GM19455 (cell line): ENCODE measurements around the gene CDC42EP5.
"Not testable (repeated sequence)": the region's sequence is repeated elsewhere in the genome, so short reads cannot be mapped to it uniquely, and the experiment has no call there.

Experiments used
- ATAC-seq: cut with Tn5 transposase; IDR thresholded peaks from one replicate; pipeline ENCODE4 v1.9.1; 2021; ENCODE audit not compliant: unreplicated experiment

The CDC42EP5 gene, protein sequence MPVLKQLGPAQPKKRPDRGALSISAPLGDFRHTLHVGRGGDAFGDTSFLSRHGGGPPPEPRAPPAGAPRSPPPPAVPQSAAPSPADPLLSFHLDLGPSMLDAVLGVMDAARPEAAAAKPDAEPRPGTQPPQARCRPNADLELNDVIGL

DNA sequence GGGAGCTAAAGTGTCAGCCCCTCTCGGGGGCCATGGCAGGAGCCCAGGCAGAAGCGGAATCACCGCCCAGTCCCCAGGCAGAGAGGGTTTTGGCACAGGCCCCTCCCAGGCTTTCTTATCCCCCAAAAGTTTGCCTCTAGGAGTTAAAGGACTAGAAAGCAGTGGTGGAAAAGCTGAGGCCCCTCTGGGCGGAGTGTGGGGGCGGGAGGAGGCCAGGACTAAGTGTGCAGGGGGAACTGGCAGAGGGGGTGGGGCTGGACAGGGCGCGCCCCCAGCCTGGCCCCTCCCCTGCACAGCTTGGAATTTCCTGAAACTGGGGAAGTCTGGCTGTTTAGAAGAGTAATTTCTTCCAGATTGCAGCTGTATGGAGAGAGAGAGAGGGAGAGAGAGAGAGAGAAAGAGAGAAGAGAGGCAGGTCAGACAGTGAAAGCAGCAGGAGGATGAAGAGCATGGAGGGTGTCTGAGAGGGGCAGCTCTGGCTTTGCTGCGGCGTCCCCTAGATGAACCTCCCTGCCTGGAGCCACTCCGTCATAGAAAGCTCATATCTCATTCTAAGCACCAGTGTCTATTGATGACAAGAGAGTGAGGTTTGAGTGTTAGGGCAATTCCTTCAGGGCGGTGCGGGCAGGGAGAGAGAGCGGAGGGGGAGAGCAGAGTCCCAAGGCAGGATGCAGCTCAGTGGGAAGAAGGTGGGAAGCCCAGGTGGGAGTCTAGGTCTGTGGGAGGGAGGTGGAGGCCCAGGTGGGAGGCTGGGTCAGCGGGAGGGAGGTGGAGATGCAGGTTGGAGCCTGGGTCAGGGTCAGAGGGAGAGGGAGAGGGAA is at the start of gene CDC42EP5:
CDC42EP5 (minus strand) TSS at position 226 of the 821 bp plus-strand sequence. CDS start 7,749 bp downstream, outside the sequence.
- ATAC-seq, result no peak

DNA sequence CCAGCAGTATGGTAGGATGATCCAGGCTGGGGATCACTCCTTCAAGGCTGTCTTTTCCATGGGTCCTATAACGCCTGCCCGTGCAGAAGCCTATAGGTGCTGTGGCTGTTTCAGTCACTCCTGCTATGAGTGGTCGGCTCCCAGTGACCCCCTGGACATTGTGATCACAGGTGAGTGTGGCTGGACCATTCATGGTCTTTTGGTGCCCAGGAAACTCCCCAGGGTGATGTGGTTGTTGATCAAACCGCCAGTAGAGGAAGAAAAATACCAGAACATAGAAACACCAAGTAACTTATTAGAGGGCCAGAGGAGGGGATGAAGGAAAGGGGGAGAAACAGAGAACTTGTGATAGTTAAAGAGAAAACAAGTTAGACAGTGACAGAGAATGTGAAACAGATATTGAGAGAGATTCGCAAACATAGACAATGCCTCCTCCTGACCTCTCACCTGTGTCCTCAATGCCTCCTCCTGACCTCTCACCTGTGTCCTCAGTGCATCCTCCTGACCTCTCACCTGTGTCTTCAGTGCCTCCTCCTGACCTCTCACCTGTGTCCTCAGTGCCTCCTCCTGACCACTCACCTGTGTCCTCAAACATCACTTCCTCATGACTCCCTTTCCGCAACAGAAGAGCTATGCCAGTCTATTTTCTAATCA is 48.9 kb upstream of the CDC42EP5 start:
- no peak for ATAC-seq

DNA sequence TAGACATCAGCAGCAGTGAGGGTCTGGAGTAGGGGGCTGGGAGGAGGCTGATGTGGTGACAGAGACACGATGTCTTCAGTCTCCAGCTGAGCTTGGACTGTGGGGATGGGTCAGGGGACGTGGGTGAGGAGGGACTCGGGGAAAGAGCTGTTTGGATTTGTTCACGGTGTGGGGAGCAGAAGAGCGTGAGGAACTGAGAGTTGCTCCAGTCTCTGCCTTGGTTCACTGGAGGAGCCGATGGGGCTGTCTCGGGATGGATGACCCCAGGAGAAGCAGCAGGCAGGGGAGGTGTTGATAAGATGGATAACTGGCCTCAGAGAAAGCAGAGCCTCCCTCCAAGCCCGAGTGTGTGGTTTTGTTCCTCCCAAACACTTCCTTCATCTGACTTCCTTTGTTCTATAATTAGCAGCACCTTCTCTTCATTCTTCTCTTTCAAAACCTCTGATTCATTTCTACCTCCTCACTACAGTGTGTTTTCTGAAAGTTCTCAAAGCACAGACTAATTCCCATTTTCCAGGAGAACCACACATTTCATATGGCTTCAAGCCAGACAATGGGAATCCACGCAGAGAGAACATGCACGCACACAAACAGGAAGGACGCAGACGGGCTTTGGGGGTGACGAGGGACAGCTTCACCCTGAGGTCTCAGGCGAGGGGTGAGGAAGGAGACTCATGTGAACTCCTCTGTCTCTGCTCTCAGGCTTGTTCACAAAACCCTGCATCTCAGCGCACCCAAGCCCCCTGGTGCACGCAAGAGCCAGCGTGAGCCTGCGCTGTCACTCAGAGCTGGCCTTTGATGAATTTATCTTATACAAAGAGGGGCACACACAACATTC is 48.1 kb upstream of the CDC42EP5 start:
- no peak for ATAC-seq

DNA sequence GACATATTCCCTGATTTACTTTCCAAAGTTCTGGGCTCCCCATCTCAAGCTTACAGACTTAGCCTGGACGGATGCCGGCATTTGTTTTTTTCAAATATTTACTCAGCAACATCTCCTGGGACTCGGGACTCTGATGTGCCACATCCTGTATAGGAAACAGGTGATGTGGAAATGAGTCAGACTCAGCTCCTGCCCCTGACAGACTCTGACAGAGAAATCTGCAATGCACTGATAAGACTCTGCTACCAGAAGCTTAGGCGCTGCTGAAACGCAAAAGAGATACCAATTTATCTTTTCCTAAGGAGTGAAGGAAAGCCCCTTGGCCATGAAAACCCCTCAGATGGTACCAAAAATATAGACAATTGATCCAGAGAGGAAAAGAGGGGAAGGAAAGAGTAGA is 45.7 kb upstream of the CDC42EP5 start:
- no peak for ATAC-seq

DNA sequence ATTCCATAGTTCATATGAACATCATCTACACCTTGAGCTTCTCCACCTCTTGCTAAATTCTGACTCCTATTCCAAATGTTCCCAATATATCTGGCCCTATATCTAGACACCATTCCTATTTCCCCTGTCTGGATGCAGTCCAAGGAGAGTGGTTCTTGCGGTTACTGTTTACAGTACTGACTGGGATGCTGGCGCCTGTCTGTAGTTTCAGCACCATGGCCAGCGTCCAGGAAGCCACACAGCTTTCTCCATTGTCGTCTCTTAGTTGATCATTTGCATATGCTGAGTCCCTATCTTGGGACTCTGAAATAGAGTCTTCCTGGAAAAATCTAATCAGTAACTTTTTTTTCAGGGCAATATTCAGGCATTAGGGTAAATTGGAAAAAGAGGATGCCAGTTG is 44.4 kb upstream of the CDC42EP5 start:
- no peak for ATAC-seq

DNA sequence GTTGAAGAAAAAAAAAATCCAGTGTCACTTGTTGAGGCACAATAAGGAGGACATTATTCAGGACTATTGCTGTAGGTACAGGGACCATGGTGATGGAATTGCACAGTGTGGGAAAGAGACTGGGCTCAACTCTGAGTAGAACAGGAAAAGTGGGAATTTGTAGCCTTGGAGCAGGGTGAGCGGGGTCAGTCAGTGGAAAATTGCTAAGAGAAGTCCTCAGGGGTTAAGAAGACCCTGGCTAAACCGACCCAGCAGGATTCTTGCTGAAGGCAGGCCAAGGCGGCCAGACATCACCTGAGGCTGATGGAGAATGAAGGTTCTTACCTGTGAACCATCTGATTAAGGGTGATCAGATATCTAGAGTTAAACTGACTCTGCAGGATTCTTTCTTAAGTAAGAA is 42.1 kb upstream of the CDC42EP5 start:
- ATAC-seq, result no peak

DNA sequence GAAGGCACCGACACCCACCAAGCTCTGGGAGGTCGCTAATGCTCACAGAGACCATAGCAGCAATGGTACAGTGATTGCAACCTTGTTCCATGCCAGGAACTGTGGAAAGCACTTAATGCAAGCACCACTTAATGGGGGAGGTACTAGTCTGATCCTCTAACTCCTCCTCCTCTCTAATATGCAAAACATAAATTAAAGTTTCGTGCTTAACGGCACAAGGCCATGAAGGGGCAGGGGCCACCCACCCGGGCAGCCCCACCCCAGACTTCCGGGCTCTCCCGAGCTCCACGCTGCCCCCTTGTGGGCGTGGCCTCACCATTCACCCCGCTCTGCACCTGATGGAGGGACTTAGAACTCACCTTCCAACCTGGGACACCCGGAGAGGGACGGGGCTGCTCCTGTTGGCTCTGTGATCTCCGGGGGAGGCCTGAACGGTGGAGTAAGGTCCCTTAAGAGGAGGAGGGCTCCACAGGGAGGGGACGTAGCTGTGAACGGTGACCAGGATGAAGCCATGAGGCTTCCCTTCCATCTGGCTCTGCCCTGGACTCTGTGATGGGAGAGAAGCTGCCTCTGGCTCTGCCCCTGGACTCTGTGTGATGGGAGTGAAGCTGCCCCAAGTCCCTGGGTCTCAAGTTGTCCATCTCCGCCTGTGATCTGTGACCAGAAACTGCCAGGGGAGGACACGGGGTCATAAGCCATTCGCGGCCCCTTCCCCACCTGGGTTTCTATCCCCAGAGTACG is 36.3 kb upstream of the CDC42EP5 start:
- not testable (repeated sequence) for ATAC-seq

DNA sequence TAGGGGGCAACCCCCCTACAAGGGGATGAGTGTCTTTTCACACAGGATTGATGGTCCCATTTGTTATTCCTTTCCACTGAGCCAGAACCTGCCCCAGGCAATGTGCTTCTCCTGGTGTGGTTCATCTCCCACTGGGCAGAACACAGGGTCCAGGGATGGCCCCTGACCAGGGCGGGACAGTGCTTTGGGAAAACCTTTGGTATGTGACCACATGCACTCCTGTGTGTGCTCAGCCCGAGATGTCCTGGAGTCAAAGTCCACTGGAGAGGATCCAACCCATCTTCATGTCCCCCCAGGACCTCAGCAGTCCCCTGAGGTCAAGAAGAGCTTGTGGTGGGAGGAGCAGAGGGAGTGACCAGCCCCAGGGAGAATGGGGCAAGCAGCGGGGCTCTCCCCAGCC is 35.4 kb upstream of the CDC42EP5 start:
- ATAC-seq, result not testable (repeated sequence)

DNA sequence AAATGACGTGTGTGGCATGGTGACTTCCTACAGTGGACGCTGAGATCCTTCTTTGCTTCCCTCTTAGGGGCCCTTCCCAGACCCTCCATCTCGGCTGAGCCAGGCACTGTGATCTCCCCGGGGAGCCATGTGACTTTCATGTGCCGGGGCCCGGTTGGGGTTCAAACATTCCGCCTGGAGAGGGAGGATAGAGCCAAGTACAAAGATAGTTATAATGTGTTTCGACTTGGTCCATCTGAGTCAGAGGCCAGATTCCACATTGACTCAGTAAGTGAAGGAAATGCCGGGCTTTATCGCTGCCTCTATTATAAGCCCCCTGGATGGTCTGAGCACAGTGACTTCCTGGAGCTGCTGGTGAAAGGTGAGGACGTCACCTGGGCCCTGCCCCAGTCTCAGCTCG is 34.7 kb upstream of the CDC42EP5 start:
- no peak for ATAC-seq

DNA sequence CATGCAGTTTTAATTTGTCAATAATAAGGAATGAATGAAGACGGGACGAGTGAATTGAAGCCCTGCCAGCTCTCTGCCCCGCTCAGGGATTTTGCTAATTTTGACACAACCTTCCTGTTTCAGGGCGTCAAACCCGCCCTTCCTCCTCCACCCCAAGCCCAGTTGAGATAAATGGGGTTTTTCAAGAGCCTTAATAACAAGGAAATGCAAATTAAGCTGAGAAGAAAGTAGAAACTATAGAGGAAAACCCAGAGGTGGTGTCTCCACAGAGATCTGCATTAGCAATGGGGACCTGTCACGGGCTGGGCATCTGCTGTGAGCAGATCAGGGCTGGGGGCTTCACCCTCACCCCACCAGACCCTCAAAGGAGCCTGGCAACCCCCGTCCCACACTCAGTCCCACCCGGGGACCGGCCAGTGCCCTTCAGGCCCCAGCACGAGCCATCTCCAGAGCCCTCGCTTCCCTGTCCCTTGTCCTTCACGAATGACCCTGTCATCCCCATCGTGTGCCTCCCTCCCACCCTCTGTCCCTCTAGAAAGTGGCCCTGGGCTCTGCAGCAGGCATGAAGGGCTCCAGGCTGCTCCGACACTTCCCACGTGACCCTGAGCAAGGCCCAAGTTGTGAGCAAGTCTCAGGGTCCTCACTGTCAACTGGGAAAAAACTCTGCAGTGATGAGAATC is 34.1 kb upstream of the CDC42EP5 start:
- ATAC-seq, result not testable (repeated sequence)

DNA sequence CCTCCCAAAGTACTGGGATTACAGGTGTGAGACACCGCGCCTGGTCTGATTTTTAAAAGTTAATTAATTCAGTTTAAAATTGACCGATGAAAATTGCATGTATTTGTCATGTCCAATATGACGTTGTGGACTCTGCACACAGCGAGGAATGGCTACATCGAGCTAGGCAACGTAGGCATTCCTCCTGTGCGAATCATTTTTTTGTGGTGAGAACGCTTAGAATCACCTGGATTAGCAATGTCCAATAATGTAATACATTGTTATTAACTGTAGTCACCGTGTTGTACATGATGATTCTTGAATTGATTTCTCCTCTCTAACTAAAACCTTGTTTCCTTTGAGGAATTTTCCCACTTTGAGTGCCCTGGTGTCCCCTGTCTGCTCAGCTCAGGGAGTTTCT is 33.0 kb upstream of the CDC42EP5 start:
- no peak for ATAC-seq

DNA sequence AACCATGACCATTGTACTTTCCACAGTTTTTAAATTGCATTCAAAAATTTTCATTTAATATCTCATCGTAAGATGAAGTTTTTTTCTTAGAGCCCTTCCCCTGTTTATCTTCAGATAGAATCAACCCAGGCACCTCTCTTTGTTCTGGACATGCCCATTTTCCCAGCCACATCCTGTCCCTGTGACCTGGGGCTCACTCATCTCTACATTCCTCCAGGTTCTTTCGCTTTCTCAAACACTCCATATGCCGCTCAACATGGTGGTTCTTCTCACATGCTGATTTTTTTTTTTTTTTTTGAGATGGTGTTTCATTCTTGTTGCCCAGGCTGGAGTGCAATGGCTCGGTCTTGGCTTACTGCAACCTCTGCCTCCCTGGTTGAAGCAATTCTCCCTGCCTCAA is 32.4 kb upstream of the CDC42EP5 start:
- not testable (repeated sequence) for ATAC-seq

DNA sequence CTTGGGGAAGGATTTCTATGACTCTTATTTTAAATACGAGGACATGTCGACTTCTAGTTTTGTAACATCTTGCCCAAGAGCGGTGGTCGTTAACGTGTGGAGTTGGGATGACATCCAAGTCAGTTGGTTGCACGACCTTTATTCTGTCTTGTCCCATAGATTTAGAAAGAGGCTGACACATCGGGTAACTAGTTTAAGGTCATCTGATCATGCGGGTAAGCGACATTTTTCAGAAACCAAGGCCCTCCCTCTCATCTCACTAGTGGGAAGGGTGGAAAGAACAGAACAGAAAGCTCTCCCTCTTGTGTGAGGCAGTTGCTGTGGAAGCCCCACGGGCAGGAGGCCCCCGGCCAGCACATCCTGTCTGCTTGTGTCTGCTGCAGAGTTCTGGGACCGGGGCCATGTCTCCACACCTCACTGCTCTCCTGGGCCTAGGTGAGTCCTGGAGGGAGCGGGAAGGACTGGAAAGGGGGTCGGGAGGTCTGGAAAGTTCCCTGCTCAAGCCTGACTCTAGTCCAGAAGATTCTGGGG is 29.5 kb upstream of the CDC42EP5 start, which contains the start of gene LAIR2:
LAIR2 (plus strand) TSS at position 314 of the 531 bp plus-strand sequence; CDS start at position 402, 88 bp downstream.
- no peak for ATAC-seq

DNA sequence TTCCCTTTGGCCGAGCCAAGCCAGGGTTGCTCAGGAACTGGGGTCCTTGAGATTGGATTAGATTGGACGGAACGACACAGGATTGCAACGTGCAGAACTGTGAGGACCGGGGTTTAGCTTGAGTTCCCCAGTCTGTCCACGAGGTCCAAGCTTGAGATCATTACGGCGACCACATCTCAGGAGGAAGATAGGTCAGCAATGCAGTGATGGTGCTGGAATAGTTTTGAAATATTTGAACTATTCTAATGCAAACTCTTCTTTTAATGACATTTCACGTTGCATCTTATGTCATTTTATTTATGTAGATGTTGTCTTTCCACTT is 25.3 kb upstream of the CDC42EP5 start:
- ATAC-seq, result not testable (repeated sequence)

DNA sequence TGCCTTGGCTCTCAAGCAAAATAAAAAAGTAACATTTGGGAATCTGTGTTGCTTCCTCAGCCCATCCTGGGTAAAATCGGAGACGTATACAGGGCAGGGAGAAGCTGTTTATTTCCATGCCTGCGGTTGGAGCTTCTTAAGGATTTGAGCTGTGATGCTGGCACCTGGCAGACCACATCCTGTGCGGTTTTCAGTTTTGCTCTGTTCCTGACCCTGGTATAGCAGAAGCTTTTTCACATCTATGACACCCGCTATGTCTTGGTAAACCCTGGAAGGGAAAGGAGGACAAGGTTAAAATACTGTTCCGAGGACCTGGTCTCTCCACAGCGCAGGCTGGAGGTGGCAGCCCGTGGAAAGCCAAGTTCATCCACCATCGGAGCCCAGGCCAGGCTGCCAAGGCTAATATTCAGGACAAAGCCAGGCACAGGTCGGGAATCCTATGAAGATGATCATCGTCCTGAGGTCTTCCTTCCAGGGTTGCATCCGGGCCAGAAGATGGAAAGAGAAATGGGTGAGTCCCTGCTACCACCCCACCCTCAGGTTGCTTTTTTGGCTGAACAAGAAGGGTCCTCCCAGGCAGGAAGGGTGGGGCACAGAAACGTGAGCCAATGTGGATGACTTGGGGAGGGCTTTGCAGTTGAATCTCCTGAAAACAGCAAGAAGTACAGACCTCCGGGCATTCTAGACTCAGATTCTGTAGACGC is 24.8 kb upstream of the CDC42EP5 start:
- ATAC-seq, result not testable (repeated sequence)

DNA sequence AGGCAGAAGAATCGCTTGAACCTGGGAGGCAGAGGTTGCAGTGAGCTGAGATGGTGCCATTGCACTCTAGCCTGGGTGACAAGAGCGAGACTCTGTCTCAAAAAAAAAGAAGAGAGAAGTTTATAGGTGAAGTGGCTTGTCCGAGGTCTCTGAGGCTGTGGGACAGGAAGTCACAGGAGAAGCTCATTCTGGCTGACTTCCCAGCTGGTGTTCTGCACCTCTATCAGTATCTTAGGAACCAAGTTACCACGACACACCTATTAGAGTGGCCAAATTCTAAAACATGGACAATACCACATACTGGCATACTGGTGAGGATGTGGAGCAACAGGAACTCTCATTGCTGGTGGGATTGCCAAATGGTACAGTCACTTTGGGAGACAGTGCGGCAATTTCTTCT is 22.2 kb upstream of the CDC42EP5 start:
- not testable (repeated sequence) for ATAC-seq

DNA sequence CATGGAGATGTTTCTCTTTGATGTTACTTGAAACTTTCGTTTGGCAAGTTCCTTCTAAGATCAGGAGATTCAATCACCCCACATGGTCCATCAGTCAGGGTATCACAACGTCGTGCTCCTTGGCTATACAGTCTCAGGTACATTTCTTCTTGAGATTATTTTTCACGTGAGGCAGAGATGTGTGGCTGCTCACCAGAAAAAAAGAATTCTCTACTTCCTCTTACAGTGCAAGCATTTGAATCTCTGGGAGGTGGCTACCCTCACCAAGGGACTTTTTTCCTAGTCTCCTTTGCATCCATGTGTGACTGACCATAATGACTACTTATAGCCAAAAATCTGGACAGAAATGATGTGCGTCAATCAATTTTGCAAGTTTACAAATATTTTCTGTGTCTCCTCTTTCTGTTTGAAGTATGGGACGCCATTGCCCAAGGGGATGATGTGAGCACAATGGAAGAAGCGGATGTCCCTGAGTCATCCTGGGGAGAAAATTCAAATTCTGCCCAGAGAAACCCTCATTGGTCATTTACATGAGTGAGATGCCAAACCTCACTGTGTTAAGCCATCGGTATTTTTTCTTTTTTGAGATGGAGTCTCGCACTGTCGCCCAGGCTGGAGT is 21.0 kb upstream of the CDC42EP5 start:
- no peak for ATAC-seq

DNA sequence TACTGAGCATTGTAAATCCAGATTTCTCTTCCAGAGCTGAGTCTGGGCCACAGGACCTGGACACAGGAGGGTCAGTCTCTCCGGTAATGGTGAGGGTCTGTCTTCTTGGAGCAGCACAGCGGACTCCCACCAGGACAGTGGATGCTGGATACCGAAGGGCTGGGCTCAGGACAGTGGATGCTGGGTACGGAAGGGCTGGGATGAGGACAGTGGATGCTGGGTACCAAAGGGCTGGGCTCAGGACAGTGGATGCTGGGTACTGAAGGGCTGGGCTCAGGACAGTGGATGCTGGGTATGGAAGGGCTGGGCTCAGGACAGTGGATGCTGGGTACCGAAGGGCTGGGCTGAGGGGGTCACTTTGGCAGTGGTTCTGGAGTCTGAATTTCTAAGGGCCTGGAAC is 20.0 kb upstream of the CDC42EP5 start:
- not testable (repeated sequence) for ATAC-seq

DNA sequence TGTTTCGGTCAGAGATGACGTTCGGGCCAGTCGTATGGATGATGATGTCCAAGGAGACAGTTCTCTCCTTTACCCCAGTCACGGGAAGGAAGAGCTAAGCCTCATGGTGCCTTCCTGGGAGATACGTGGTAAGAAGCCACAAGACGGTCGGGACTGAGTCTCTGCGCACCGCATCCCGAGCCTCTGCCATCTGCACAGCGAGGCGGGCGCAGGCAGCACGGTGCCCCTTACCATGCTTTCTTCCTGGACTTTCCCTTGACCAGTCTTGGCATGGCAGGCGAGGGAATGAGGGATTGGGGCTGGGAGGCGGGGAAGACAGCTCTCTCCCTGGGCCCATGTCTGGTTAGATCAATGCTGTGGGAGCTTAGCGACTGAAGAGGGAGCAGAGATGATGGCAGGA is 19.5 kb upstream of the CDC42EP5 start:
- ATAC-seq, result no peak
